Prostate gland (tissue), 2 donors: ENCODE data around the gene INAVA.

ENCODE experiments used
- POLR2A ChIP-seq: fragments of 450-650 bp; IDR thresholded peaks from one replicate; pipeline ENCODE4 v1.6.1; 2016; ENCODE audit warnings: antibody characterized with exemption, mild to moderate bottlenecking
- TF ChIP-seq, protein P1 (sequence below), 4 experiments: fragments of 200-600 bp in 2 of 4; fragments of 450-650 bp in 2 of 4; sonication (generic) in 2 of 4; IDR thresholded peaks; 1 replicate in 3 of 4; 2 replicates in 1 of 4; pipeline ENCODE4 v1.5.1; 2016 to 2019; ENCODE audit warnings: antibody characterized with exemption in 4 of 4, mild to moderate bottlenecking in 2 of 4, moderate library complexity in 2 of 4

DNA sequence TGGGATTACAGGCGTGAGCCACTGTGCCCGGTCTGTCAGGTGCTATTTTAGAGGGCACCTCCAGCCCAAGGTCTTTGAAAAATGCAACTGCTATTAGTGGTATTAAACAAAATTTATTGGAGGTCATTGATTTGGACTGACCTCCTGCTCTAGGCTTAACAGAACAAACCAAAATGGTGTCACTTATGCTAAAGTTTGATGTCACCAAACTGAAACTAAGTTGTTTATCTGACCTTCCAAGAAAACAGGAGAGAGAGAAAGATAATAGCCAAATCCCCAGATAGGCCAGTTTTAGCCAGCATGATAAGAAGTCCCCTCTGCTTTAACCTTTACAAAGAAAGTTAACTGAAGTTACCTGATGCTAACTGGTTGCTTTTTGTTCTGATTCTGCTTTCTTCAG lies 8.1 kb upstream of the INAVA start:
- TF ChIP-seq, protein P1, sequence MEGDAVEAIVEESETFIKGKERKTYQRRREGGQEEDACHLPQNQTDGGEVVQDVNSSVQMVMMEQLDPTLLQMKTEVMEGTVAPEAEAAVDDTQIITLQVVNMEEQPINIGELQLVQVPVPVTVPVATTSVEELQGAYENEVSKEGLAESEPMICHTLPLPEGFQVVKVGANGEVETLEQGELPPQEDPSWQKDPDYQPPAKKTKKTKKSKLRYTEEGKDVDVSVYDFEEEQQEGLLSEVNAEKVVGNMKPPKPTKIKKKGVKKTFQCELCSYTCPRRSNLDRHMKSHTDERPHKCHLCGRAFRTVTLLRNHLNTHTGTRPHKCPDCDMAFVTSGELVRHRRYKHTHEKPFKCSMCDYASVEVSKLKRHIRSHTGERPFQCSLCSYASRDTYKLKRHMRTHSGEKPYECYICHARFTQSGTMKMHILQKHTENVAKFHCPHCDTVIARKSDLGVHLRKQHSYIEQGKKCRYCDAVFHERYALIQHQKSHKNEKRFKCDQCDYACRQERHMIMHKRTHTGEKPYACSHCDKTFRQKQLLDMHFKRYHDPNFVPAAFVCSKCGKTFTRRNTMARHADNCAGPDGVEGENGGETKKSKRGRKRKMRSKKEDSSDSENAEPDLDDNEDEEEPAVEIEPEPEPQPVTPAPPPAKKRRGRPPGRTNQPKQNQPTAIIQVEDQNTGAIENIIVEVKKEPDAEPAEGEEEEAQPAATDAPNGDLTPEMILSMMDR (IDR thresholded peaks at IDR 0.05), result no peak
- TF ChIP-seq POLR2A, result no peak
